Measurements from ENCODE around the gene MRE11.

- TF ChIP-seq CTCF (IDR thresholded peaks at IDR 0.05) (no peak), POLR2AphosphoS5 (IDR thresholded peaks at IDR 0.05) (no peak)
Measured at GRCh38 chr11:94401773-94402265, 91.8 kb downstream of the MRE11 start.
